ENCODE data around the gene TRIP12.

The TRIP12 gene

GRCh38 chr2:229922449-229923386 is 909 bp upstream of the TRIP12 start, which contains the start of gene FBXO36:
TSS of gene FBXO36 (plus strand) at chr2:229922503. CDS start at chr2:229922514, 11 bp downstream.
- no peak for TF ChIP-seq CTCF (IDR thresholded peaks at IDR 0.05; ENCODE audit: insufficient read depth, low read length)
- TF ChIP-seq POLR2AphosphoS5 (IDR thresholded peaks at IDR 0.05; ENCODE audit: low read depth), result peak; percentile 47; the same call in 1 of the 2 replicates
- DNase-seq (ENCODE audit: low read depth in 1 of 2, low spot score in 1 of 2), result peak; percentile 46 to 88
- Histone ChIP-seq H3K27ac (replicated peaks) (peak within 1 kb of the TSS; percentile 98), H3K27me3 (ENCODE audit: insufficient read depth, poor library complexity, severe bottlenecking) (no peaks in the 10 kb centered on the region), H3K4me3 (replicated peaks; ENCODE audit: insufficient read depth, low read length) (peak within 1 kb of the TSS; percentile 96)

GRCh38 chr2:229921101-229921891 is 513 bp downstream of the TRIP12 start:
- Histone ChIP-seq H3K4me3 (replicated peaks; ENCODE audit: insufficient read depth, low read length) (peak overlapping the region; percentile 96), H3K27me3 (ENCODE audit: insufficient read depth, poor library complexity, severe bottlenecking) (no peaks in the 10 kb centered on the region), H3K27ac (replicated peaks) (peak overlapping the region; percentile 98)
- peak in 1 of 2 experiments; percentile 76 for DNase-seq (ENCODE audit: low read depth in 1 of 2, low spot score in 1 of 2)
- no peak for TF ChIP-seq CTCF (IDR thresholded peaks at IDR 0.05; ENCODE audit: insufficient read depth, low read length)
- TF ChIP-seq GABPA (IDR thresholded peaks at IDR 0.05; ENCODE audit: low read depth), result peak; percentile 90

- Histone ChIP-seq H3K27ac (replicated peaks) (peak overlapping the region; percentile 98), H3K4me3 (replicated peaks; ENCODE audit: insufficient read depth, low read length) (peak overlapping the region; percentile 96)
- DNase-seq (ENCODE audit: low read depth in 1 of 2, low spot score in 1 of 2), result peak in 1 of 2 experiments; percentile 26
Measured at GRCh38 chr2:229920011-229920641, 1.7 kb downstream of the TRIP12 start.

GRCh38 chr2:229917793-229918192 is 4.0 kb downstream of the TRIP12 start:
- no peak for DNase-seq (ENCODE audit: low read depth in 1 of 2, low spot score in 1 of 2)
- TF ChIP-seq REST (IDR thresholded peaks at IDR 0.05; ENCODE audit: insufficient replicate concordance, low read depth) (no peak), POLR2AphosphoS5 (IDR thresholded peaks at IDR 0.05; ENCODE audit: low read depth) (no peak), CTCF (IDR thresholded peaks at IDR 0.05; ENCODE audit: insufficient read depth, low read length) (no peak), SPI1 (IDR thresholded peaks at IDR 0.05; ENCODE audit: borderline replicate concordance, low read depth) (no peak), GABPA (IDR thresholded peaks at IDR 0.05; ENCODE audit: low read depth) (no peak)
- H3K27me3 ChIP-seq (ENCODE audit: insufficient read depth, poor library complexity, severe bottlenecking), result no peaks in the 10 kb centered on the region
- no peak overlapping the region for H3K27ac ChIP-seq (replicated peaks)
- no peak overlapping the region for H3K4me3 ChIP-seq (replicated peaks; ENCODE audit: insufficient read depth, low read length)

More at GRCh38 chr2:229920011-229920641, 1.7 kb downstream of the TRIP12 start:
- H3K27me3 ChIP-seq (ENCODE audit: insufficient read depth, poor library complexity, severe bottlenecking), result no peaks in the 10 kb centered on the region
- TF ChIP-seq POLR2AphosphoS5 (IDR thresholded peaks at IDR 0.05; ENCODE audit: low read depth) (no peak), SPI1 (IDR thresholded peaks at IDR 0.05; ENCODE audit: borderline replicate concordance, low read depth) (no peak), CTCF (IDR thresholded peaks at IDR 0.05; ENCODE audit: insufficient read depth, low read length) (no peak)
